LoVo (cell line): ENCODE data around the gene APCDD1L.
"Not testable (repeated sequence)": the region's sequence is repeated elsewhere in the genome, so short reads cannot be mapped to it uniquely, and the experiment has no call there.

Experiments used
- DNase-seq: peaks from one replicate; pipeline ENCODE4 v3.0.0-alpha.2; 2016; ENCODE audit warnings: low spot score

The APCDD1L gene

DNA sequence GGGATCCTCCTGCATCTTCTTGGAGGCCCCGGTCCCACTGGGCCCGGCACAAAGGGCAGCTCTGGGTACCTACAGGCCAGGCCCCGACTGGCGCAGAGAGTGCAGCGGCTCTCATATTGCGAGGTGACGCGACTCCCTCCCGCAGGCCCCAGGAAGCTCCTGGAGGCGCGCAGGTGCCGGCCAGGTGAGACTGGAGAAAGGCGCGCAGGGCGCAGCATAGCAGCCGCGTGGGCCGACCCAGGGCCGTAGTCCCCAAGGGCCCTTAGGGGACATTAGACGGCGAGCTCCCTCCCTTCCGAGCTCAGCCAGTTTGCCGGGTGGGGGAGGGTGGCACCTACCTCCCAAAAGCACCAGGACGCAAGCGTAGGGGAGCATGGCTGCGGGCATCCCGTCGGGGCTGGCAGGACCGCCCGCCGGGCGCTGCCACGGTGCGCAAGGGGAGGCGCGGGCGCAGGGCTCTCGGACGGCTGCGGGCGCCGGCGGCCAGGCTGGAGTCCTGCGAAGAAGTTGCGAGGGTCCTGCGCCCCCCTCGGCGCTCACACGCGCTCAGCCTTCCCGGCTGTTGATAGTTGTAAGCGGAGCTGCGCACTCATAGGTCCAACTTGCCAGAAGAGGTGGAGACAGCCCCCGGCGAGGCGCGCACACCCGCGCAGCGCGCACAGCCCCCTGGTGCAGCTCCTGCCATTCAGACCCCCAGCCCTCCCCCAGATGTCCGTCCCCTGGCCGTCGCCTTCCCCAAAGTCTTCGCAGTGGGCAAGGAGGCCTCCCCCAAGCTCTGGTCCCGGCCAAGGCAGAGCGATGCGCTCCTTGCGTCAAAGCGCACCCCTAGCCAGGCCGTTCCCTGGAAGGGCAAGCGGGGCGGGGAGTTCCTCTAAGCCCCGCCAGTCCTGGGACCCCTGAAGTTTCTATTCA, 622 bp downstream of the APCDD1L start:
- no peak for DNase-seq

DNA sequence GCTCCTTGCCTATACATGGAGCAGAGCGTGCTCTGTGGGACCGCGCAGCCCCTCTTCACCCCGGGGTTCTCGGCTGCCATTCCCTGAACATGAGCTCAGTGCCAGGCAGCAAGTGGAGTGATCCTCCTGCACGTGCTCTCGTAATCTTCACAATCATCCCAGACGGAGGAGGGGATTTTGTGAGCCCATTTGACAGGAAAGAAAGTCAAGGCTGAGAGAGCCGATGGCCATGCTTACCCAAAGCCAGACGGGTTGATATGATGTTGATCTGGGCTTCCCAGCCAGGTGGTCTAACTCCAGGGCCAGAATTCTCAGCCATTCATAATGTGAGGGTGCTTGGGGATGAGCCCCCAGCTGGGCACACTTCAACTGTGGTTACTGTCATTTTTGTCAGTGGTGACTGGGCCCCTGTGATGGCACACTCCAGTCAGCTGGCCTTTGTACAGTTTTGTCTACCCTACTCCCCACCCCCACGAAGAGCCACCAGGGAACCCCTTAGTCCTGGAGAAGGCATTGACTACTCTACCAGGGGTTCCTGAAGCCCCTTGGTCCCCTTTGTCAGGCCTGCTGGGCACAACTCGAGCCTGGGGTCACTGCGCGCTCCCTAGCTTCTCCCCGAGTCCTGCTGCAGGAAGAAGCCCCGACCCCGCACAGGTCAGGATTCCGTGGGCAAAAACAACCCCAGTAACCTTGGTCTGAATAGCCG, 1.5 kb downstream of the APCDD1L start:
- no peak for DNase-seq

DNA sequence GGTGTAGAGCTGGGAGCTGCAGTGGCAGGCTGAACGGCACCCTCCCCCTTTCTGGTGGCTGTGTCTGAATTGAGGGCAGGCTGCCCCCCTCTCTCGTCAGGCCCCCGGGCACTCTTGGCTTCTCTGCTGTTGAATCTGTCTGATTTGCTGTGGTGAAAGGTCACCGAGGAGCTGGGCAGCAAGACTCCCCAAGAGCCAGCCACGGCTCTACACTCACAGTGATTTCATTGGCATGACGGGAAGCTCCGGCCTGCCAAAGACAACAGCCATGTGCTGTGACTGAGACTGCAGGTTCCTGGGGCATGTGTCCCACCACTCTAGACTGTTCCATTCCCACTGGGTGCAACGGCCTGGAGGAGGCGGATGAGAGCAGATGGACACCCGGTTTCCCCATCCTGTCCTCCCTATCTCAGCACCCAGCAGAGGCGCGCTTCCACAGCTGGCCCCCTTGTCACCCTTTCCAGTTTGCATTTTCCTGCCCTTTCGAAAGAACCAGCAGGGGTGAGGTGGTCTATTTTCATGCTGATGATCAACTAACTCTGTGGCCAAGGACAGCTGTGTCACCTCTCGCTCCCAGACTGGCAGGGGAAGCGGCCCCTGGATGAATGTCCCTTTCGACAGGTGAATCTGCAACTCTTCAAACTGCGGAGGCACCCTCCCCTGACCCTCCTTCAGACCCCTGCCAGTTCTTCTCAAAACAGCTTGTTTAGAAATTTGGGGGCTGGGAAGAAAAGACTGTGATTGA, 2.2 kb downstream of the APCDD1L start:
- no peak for DNase-seq

DNA sequence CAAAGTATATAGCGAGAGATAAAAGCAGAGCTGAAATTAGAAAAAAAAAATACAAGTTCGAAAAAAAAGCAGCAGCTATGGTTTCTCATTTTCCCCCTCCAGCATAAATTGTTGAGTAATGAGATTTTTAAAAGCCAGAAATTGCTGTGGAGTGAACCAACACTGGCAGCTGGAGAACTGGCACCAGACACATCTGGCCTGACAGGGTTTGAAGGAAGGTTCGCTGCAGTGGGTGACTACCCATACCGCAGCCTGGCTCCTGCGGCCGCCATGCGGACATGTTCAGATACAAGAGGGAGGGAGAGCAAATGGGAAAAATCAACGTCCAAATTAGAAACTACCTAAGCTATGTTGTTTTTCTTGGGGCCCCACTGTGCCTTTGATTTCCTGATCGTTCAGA, 3.3 kb downstream of the APCDD1L start:
- DNase-seq, result no peak

DNA sequence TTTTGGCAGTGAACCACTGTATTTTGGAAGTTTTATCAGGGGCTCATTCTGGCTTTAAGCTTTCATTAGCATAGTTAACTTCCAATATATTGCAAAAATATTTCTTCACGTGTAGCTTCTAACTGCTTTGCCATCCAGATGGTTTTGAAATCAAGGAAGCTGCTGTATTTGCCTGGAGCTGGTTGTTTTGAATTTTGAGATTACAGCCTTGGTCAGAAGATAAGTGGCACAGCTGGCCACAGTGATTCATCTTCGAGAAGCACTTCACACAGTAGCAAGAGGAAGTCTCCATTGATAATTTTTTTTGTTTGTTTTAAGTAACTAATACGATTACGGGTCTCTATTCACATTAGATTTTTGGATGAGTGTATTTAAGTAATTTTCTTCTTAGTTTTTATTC, 3.8 kb downstream of the APCDD1L start:
- no peak for DNase-seq

DNA sequence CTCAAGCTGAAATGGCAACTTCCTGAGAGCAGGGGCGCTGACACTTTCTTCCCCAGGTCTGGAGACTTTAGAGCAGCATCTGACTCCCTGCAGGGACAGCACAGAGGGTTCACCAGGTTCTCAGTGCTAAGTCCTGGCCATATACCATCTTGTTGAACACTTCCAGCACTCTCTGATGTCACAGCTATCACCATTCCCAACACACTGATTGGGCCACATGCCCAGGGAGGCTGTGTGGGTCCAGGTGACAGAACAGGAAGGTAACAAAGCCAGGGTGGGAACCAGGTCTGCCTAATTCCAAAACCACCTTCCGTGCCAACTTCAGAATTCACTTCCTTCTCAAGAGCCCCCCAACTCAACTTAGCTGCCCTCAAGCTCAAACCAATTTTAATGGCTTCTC, 4.3 kb downstream of the APCDD1L start:
- DNase-seq, result no peak

DNA sequence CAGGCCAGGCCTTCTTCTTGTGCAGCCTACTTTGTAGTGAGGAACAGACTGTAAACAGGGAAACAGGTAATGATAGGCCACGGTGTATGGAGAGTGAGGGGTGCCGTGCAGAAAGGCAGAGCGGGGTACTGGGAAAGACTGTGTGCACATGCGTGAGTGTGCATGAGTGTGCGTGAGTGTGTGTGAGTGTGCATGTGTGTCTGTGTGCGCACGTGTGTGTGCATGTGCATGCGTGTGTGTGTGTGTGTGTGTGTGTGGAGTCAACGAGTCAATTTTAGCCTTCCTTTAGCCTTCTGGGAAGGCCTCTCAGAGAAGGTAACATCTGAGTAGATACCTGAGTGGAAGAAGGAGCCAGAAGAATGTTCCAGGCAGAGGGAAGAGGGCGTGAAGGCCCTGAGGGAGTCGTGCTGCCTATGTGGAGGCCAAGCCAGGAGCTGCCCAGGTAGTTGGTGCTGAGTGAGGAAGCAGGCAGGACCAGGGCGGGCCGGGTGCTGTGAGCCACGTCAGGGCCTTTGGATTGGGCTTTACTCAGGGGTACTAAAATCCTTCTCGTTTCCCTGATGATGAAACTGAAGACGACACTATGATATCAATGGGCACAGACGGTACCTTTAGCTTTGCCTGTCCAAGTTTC, 6.3 kb downstream of the APCDD1L start:
- no peak for DNase-seq

DNA sequence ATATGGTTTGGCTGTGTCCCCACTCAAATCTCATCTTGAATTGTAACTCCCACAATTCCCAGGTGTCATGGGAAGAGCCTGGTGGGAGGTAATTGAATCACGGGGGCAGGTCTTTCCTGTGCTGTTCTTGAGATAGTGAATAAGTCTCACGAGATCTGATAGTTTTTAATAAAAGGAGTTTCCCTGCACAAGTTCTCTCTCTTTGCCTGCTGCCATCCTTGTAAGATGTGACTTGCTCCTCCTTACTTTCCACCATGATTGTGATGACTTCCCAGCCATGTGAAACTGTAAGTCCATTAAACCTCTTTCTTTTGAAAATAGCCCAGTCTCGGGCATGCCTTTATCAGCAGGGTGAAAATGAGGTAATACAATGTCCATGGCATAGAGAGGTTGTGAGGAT, 8.2 kb downstream of the APCDD1L start:
- DNase-seq, result not testable (repeated sequence)

DNA sequence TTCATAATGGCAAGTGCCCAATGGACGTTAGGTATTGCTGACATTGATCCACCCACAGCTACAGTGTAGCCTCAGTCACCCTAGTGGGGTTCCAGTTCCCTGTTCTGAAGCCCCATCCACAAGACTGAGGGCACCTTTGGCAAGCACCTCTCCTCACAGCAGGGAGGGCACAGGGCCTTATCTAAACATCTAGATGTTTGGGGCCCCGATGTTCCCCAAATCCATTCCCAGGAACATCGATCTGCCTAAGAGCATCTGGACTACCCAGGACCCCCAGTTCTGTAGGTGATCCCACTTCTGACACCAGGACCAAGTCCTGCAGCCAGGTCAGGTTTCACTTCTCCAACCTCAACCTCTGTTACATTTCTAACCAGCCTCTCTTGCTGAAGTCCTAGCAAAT, 10.6 kb downstream of the APCDD1L start:
- no peak for DNase-seq

DNA sequence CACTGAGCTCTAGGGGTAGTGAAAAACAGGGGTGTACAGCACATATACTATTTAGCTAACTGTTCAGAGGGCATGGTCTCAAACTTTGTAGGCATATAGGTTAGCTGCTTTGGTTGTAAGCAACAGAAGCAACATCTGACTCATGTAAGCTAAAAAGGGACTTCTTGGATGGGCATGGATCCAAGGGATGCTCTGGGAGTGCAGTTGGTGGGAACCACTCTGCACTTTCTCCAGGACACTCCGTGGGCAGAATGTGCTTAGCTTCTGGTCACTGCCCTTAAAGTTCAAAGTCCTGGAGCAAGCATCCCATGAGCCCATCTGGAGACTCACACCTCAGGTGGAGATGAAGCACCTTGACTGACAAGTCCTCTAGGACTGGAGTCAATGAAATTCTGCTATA, 11.5 kb downstream of the APCDD1L start:
- no peak for DNase-seq

DNA sequence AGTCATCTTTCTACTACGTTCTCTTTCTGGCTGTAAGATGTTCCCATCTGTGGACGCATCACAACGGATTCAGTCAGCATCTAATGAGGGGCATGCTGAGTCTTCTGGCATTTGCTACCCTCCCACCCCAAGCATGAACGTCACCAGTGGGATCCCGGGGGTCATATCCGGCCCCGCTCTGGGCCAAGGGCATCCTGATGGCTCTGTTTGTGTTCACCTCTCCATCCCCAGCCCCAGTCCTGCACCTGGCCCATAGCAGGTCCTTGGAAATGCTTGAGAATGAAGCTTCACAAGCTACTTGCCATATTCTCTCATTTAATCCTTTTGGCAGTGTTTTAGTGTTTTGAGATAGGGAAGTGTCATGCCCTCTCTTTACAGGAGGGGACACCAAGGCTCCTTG, 14.9 kb downstream of the APCDD1L start:
- no peak for DNase-seq

DNA sequence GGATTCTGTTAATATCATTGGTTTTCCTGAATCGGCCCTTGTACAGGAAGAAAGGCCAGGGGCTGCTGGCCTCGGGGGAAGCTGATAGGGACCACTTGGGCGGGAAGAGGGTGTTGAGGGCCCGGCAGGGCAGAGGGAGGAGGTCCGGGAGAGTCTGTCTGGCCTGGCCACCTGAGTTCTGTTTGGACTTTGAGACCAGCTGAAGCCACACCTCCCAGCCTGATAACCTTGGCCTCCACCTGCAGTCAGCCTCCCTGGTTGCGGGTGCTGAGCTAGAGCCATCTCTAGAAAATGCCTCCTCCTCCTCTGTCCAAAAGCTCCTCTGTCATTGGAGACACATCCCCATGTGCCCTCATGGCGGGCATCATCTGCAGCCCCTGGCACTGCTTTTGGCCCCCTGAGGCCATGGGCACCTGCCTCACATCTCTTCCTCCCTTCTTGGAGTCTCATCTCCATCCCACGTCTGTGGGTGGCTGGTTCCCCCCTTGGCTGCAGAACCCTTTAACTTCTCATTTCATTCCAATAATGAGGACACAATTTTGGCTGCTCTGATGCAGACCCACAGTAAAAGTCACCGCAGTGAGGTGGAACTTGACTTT, 16.6 kb downstream of the APCDD1L start:
- no peak for DNase-seq

DNA sequence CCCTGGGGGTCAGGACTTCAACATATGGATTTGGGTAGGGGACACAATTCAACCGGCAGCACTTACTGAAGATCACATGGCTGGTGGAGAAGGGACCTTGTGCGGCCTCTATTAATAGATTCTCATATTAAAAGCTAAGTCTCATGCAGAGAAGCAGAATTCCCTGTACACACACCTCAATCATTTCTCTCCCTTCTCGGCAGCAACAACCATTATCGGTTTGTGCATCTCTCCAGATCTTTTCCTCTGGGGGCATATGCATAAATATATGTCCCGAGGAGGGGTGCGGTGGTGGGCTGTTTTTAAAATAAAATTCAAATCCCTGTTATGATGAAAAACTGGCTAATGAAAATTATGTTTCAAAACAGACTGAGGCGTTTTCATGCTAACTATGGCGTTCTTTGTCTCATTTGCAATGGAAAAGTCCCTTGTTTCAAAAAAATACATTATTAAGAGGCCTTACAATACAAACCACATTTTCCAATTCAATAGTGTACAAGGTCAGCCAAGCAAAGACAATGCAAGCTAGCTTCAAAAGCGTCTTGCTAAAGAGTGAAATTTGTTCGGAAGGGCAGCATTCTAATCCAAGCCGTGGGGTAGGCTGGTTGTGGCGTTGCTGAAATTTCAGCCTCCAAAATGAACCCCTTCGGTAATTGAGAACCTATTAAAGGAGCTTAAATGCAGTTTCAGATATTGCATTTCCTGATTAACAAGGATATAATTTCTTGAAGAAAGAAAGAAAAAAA, 17.3 kb downstream of the APCDD1L start:
- no peak for DNase-seq

DNA sequence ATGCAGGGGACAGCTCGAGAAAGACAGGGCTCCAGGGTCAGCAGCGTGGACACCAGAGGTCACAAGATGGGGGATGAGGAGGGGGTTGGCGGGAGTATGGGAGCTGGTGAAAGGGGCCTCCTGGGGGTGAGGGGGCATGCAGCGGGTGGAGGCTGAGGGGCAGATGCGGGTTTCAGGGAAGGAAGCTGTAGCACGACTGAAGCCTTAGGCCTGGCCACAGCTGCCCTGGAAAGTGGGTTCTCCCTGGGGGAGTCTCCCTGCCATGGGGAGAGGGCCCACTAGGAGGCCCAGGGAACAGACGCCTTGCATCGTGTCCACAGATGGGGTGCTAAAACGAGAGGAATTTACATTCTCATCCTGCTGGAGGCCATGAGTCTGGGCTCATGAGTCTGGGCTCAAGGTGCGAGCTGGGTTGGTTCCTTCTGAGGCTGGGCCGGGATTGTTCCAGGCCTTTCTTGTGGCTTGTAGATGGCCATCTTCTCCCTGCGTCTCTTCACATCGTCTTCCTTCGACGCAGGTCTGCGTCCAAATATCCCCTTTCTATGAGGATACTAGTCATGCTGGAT, 18.0 kb downstream of the APCDD1L start:
- DNase-seq, result no peak

DNA sequence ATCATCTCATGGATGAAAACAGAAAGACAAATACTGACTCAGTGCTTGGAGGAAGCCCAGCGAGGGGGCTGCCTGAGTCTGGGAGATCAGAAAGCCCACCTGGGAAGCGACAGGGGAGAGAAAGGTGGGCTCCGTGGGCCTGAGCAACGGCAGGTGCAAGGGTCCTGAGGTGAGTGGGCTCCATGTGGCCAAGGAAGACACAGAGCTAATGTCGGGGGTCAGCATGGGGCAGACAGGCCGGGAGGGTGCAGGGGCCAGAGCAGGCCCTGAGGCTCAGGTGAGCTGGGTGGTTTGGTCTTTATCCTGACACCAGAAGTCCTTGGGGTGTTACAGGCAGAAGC, 18.8 kb downstream of the APCDD1L start:
- no peak for DNase-seq

DNA sequence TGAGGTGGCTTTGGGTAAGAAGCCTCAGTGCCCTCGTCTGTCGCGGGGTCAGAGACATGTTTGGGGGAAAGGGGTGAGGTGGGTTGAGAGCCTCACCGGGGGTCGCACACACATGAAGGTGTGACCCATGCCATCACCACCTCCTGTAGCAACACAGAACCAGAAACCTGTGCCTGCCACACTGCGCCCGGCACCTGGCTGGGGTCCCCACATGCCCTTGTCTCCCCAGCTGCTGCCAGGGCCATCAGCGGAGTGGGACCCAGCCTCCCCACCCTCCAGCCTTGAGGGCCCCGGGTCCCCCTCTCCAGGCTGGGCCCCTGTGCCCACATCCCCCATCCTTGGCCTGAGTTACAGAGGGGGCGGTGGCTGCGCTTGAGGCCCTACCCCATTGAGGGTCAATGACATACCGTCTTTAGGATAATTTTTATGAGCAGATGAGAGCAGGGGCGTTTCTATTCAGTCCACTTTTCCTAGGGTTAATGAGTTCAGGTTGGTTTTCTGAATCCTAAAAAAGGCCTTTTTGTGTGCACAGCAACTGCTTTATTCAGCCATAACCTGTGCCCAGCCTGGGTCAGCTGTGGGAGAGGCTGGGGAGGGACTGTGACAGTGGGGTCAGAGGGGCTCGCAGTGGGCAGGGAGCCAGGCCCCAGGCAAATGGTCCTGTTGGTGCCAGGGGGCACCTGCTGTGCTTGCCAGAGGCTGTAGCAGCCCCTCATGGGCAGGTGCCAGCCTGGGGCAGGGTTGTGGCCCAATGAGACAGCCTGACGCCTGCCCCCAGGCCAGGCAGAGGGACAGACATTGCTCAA, 19.4 kb downstream of the APCDD1L start:
- no peak for DNase-seq

DNA sequence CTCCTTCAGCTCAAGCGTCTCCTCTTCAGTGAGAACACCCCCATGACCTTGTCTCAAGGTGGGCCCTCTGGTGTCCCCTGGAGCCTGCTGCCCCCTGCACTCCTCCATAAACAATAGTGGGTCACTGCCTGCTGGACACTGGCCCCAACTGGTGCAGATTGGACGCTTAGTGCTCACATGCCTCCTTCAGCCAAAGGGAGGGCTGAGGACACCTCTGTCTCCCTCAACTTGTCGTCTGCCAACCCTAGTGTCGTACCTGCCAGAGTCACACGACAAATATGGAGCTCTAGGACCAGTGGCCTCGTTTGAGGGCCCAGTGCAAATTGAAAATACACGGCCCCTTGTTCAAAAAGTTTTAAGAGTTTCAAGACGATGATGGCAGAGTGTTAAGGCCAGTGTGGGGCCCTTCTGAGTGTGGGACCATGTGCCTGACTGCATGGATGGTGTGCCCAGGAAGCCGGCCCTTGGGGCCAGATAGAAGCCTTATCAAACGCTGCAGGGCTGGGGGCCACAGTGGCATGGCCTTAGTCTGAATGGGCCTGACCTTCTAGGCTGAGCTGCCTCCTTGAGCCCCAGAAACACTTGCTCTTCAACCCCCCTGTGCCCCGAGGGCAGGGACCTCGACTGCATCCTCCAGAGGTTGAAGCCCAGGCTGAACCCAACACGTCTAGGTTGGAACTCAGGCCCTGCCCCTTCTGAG, 20.1 kb downstream of the APCDD1L start:
- no peak for DNase-seq

DNA sequence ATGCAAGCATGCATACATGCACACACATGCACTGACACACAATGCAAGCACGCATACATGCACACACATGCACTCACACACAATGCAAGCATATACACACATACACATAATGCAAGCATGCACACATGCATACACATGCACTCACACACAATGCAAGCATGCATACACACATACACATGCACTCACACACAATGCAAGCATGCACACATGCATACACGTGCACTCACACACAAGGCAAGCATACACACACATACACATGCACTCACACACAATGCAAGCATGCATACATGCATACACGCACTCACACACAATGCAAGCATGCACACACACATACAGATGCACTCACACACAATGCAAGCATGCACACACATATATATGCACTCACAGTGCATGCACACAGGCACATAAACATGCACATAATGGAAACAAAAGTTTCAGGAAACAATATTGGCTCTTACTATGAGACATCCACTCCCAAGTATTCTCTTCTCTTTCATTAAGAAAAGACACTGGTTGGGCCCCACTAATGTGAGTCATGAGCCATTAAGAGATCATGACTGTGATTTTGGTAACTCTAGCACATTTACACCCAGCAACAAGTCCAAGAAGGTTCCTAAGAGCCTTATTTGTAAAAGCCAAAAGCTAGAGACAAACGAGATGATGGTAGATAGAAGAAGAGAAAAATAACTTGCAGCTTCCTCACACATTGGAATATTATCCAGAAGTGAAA, 22.2 kb downstream of the APCDD1L start:
- no peak for DNase-seq
